ENCODE data around the gene CDH4.

The CDH4 gene

DNA sequence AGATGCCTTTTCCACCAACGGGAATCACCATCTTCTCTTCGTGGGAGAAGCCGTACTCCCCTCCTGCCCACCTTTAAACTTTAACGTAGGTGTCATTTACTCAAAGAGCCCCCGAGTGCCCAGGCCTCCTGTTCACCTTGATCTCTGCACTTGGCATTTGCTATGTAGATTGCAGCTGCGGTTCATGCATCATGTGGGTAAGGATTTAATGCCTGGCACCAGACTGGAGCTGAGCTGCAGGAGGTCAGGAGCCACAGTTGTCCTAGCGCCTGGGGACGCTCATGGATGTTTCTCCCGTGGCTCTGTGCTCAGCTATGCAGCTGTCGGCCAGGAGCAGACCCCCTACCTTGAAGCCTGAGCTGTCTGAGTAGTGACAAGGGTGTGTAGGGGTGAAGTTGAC is 133.7 kb downstream of the CDH4 start:
- ChIA-PET CTCF (no interaction called here), POLR2A (no interaction called here)
- TF ChIP-seq, protein P1, sequence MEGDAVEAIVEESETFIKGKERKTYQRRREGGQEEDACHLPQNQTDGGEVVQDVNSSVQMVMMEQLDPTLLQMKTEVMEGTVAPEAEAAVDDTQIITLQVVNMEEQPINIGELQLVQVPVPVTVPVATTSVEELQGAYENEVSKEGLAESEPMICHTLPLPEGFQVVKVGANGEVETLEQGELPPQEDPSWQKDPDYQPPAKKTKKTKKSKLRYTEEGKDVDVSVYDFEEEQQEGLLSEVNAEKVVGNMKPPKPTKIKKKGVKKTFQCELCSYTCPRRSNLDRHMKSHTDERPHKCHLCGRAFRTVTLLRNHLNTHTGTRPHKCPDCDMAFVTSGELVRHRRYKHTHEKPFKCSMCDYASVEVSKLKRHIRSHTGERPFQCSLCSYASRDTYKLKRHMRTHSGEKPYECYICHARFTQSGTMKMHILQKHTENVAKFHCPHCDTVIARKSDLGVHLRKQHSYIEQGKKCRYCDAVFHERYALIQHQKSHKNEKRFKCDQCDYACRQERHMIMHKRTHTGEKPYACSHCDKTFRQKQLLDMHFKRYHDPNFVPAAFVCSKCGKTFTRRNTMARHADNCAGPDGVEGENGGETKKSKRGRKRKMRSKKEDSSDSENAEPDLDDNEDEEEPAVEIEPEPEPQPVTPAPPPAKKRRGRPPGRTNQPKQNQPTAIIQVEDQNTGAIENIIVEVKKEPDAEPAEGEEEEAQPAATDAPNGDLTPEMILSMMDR (IDR thresholded peaks at IDR 0.05; ENCODE audit: control extremely low read depth, extremely low read depth, low read depth, missing control alignments) = no peak

GRCh38 chr20:61387204-61387953 is 135.3 kb downstream of the CDH4 start:
- TF ChIP-seq, protein P1 (IDR thresholded peaks at IDR 0.05; ENCODE audit: control extremely low read depth, extremely low read depth, low read depth, missing control alignments) = no peak
- ChIA-PET POLR2A (no interaction called here), CTCF (no interaction called here)
- no peak for DNase-seq (ENCODE audit: extremely low spot score)

More for the DNA sequence above, 133.7 kb downstream of the CDH4 start:
- DNase-seq (ENCODE audit: extremely low spot score) = no peak

DNA sequence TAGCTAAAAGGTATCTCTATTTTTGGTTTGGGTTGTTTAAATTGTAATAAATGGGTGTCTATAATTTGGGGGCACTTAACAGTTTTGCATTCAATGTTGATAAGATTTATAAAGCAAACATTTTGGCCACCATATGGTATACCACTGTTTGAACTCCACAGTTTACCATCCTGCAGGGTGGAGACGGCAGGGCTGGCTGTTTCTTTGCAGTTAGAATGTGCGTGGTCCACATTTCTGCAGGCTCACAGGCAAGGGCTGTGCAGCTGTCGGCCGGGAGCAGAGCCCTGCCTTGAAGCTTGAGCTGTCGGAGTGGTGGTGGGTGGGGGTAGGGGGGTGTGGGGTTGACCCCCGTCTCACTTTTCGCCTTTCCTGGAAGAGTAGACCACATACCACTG is 135.9 kb downstream of the CDH4 start:
- ChIA-PET POLR2A (no interaction called here), CTCF (no interaction called here)
- TF ChIP-seq, protein P1 (IDR thresholded peaks at IDR 0.05; ENCODE audit: control extremely low read depth, extremely low read depth, low read depth, missing control alignments) = no peak
- DNase-seq (ENCODE audit: extremely low spot score) = no peak

- ChIA-PET CTCF (no interaction called here), POLR2A (no interaction called here)
Observed at GRCh38 chr20:61389077-61389476, 137.0 kb downstream of the CDH4 start.

GRCh38 chr20:61391185-61391584 is 139.1 kb downstream of the CDH4 start:
- ChIA-PET POLR2A (no interaction called here), CTCF (no interaction called here)
- DNase-seq (ENCODE audit: extremely low spot score) = no peak
- TF ChIP-seq, protein P1 (IDR thresholded peaks at IDR 0.05; ENCODE audit: control extremely low read depth, extremely low read depth, low read depth, missing control alignments) = no peak

More at GRCh38 chr20:61389077-61389476, 137.0 kb downstream of the CDH4 start:
- DNase-seq (ENCODE audit: extremely low spot score) = no peak
- TF ChIP-seq, protein P1 (IDR thresholded peaks at IDR 0.05; ENCODE audit: control extremely low read depth, extremely low read depth, low read depth, missing control alignments) = no peak

DNA sequence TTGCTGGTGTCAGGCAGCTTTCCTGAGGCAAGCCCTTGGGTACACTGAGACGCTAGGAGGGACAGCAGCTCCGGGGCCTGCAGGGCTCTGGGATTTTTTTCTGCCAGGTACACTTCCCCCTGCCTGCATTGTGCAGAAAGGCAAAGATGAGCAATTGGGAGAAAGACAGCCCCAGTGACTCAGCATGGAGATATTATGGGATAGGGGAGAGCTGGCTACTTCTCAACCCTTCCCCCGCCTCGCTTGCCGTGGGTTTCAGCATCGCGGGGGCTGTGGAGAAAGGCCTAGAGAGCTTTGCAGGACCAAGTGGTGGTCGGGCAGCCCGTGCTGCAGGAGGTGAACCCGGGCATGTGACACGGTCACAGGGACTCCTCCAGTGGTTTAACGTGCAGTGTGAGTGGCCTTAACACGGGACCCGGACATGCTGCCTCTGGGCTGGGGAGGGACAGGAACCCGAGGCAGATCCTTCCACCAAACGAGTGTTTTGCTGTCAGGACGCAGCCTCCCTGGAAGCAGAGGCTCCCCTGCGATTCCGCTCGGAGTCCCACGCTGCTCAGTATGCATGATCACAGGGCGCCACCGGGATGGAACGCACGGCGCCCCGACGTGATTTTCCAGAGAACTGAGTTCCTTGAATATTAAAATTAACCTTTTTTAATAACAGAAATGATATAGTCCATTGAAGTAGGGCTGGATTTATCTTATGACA is 139.9 kb downstream of the CDH4 start:
- no peak for DNase-seq (ENCODE audit: extremely low spot score)
- CTCF ChIA-PET = no interaction called here
- POLR2A ChIA-PET = no interaction called here
- TF ChIP-seq, protein P1 (IDR thresholded peaks at IDR 0.05; ENCODE audit: control extremely low read depth, extremely low read depth, low read depth, missing control alignments) = no peak
